CMK (cell line): ENCODE data around the gene BABAM1.
A peak's percentile ranks its signal among the peaks of the same experiment; 100 is the strongest.

Experiments
- DNase-seq: peaks from one replicate; pipeline ENCODE4 v3.0.0-alpha.2; 2010; ENCODE audit warnings: low read depth

The BABAM1 gene

GRCh38 chr19:17303940-17304267, 36.7 kb downstream of the BABAM1 start:
- DNase-seq, result no peak

GRCh38 chr19:17304386-17305215, 37.4 kb downstream of the BABAM1 start:
- DNase-seq, result no peak

- DNase-seq, result no peak
Measured at GRCh38 chr19:17305216-17305516, 37.9 kb downstream of the BABAM1 start.

- peak; percentile 97 for DNase-seq
Measured at GRCh38 chr19:17305517-17306284, 38.5 kb downstream of the BABAM1 start, which contains the start of gene MRPL34. Gene MRPL34, plus strand, starts transcription at chr19:17305872. Its CDS starts 21 bp downstream, at chr19:17305893.

- no peak for DNase-seq
Measured at GRCh38 chr19:17306285-17306714, 39.1 kb downstream of the BABAM1 start.

- no peak for DNase-seq
Measured at GRCh38 chr19:17307876-17308377, 40.7 kb downstream of the BABAM1 start.

GRCh38 chr19:17309198-17309964, 42.1 kb downstream of the BABAM1 start, which contains the start of gene DDA1:
Gene DDA1, plus strand, starts transcription at chr19:17309563. Its CDS starts 92 bp downstream, at chr19:17309655.
- peak; percentile 98 for DNase-seq

- no peak for DNase-seq
Measured at GRCh38 chr19:17309965-17310461, 42.8 kb downstream of the BABAM1 start.

- DNase-seq, result no peak
Measured at GRCh38 chr19:17311455-17312188, 44.4 kb downstream of the BABAM1 start.

GRCh38 chr19:17312189-17313113, 45.2 kb downstream of the BABAM1 start:
- DNase-seq, result no peak

- no peak for DNase-seq
Measured at GRCh38 chr19:17314007-17314593, 46.9 kb downstream of the BABAM1 start.

- DNase-seq, result no peak
Measured at GRCh38 chr19:17318966-17319365, 51.7 kb downstream of the BABAM1 start.

- no peak for DNase-seq
Measured at GRCh38 chr19:17319473-17320238, 52.4 kb downstream of the BABAM1 start.

GRCh38 chr19:17320435-17320834, 53.2 kb downstream of the BABAM1 start:
- DNase-seq, result no peak

- DNase-seq, result no peak
Measured at GRCh38 chr19:17321655-17322489, 54.6 kb downstream of the BABAM1 start.

- DNase-seq, result no peak
Measured at GRCh38 chr19:17322854-17323253, 55.6 kb downstream of the BABAM1 start.

GRCh38 chr19:17323300-17323963, 56.2 kb downstream of the BABAM1 start:
- no peak for DNase-seq

GRCh38 chr19:17323964-17324332, 56.7 kb downstream of the BABAM1 start:
- no peak for DNase-seq
